Fibroblast of the aortic adventitia (primary cell): ENCODE measurements around the gene OR10H4. TPM values are rescaled to one million over a fixed set of nuclear protein-coding genes. Genes with fewer than 3 reads are reported as not detected.
"Not testable (repeated sequence)": the region's sequence is repeated elsewhere in the genome, so short reads cannot be mapped to it uniquely, and the experiment has no call there.

Experiments
- DNase-seq: peaks from one replicate; pipeline ENCODE4 v3.0.0-alpha.2; 2010; ENCODE audit warnings: low read depth
- H3K4me3 ChIP-seq: 2 replicates; pipeline ENCODE4 v1.5.1; 2011; ENCODE audit warnings: low read depth, mild to moderate bottlenecking, control low read depth, low read length, moderate library complexity
- total RNA-seq: library from RNA; depleted of rRNA; stranded (reverse); fragments of >200 nt; gene quantifications from 2 replicates; pipeline ENCODE4 v1.2.3, GENCODE V29; 2012; ENCODE audit warnings: low replicate concordance
- TF ChIP-seq, protein P1 (sequence below): IDR thresholded peaks from 2 replicates; pipeline ENCODE4 v1.5.1; 2011; ENCODE audit warnings: mild to moderate bottlenecking, low read length, control low read depth, inconsistent platforms; ENCODE audit not compliant: insufficient read depth

OR10H4 gene
- total RNA-seq, 1 donor: not detected

DNA sequence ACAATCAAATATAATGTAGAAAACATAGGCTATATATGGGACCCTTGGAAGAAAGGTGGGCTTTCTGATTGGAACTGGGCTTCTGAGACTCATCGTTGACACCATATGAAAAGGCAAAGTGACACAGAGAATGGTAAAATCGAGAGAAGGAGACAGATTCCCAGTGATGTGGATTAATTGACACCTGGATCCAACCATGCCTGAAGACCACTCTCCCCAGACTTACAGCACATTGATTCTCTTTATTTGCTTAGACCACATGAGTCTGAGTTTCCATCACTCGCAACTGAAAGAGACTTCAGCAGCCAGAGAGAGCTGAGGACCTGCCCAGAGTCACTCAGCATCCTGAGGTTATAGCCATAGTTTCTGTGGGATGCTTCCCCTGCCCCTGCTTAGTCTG, 20.5 kb upstream of the OR10H4 start:
- TF ChIP-seq, protein P1, sequence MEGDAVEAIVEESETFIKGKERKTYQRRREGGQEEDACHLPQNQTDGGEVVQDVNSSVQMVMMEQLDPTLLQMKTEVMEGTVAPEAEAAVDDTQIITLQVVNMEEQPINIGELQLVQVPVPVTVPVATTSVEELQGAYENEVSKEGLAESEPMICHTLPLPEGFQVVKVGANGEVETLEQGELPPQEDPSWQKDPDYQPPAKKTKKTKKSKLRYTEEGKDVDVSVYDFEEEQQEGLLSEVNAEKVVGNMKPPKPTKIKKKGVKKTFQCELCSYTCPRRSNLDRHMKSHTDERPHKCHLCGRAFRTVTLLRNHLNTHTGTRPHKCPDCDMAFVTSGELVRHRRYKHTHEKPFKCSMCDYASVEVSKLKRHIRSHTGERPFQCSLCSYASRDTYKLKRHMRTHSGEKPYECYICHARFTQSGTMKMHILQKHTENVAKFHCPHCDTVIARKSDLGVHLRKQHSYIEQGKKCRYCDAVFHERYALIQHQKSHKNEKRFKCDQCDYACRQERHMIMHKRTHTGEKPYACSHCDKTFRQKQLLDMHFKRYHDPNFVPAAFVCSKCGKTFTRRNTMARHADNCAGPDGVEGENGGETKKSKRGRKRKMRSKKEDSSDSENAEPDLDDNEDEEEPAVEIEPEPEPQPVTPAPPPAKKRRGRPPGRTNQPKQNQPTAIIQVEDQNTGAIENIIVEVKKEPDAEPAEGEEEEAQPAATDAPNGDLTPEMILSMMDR: no peak
- H3K4me3 ChIP-seq: no peak overlapping the region
- DNase-seq: no peak

DNA sequence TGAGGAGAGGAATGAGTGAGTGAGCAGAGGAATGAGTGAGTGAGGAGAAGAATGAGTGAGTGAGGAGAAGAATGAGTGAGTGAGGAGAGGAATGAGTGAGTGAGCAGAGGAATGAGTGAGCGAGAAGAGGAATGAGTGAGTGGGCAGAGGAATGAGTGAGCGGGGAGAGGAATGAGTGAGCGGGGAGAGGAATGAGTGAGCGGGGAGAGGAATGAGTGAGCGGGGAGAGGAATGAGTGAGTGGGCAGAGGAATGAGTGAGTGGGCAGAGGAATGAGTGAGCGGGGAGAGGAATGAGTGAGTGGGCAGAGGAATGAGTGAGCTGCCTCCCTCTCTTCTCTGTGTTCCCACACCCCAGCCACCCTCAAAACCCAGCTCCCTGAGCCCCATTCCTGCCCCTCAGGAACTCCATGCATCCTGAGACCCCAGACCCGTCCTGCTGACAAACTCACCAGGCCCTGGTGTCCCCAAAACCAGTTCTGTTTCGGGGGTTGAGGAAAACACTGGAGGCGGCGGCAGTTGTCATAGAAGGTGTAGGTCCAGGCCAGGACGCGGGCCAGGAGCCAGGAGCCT, 15.0 kb upstream of the OR10H4 start:
- H3K4me3 ChIP-seq, DNase-seq: not testable (repeated sequence)

DNA sequence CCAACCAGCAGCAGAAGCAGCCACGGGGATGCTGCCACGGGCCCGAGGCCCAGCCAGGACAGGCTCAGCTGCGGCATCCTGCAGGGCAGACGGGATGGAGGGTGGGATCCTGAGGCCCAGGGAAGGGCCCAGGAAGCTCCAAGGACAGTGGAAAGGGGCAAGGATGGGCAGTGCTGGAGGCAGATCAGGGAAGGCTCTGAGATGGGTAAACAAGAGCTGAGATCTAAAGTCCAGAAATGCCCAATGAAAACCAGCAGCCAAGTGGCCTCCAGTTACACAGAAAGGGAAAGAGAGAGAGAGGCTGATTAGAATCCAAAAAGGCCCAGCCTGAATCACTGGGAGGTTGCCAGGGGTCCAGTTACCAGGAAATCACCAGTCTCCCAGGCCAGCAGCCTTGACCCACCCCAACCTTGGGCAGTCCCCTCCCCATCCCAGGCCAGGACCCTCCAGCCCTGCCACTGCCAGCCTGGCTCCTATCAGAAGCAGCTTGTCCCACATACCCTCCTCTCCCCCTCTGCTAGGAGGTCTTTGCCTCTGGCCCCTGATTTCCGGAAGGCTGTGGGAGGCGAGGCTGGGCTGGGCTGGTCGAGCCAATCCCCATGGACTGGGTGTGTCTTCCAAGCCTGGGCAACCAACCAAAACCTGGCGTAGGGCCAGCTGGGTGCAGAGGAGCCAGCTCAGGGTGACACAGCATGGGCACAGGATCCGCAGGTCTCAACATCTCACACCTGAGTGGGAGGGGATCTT, 14.3 kb upstream of the OR10H4 start, which contains the start of gene CYP4F11:
TSS of gene CYP4F11 (minus strand) at position 198 of the 747 bp plus-strand sequence. CDS start at position 77, 121 bp downstream.
- TF ChIP-seq, protein P1: no peak
- no peak for DNase-seq
- H3K4me3 ChIP-seq: no peak within 1 kb of the TSS

DNA sequence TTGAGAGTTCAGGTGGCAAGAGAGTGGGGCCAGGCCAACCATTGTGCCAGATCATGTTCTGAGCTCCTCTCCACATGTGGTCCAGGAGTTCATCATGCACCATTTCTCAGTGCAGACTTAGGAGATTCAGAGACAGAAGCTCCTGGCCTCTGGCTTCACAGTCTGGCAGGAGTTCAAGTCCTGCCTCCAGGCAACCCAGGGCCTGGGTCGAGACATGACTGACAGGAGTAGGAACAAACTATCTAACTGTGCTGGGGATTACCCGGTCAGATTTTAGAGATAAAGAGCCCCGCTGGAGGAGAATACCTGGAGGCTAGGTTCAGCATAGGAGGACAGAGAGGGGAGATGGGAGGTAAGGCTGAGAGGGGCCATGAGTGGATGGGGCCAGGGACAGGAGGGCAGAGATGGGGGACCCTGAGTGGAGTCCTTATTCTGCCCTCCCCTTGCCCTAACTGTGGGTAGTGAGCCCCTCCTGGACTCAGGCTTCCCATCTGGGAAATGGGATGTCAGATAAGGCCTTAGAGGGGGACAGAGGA, 13.6 kb upstream of the OR10H4 start:
- TF ChIP-seq, protein P1: no peak
- no peak for DNase-seq
- H3K4me3 ChIP-seq: no peak overlapping the region

DNA sequence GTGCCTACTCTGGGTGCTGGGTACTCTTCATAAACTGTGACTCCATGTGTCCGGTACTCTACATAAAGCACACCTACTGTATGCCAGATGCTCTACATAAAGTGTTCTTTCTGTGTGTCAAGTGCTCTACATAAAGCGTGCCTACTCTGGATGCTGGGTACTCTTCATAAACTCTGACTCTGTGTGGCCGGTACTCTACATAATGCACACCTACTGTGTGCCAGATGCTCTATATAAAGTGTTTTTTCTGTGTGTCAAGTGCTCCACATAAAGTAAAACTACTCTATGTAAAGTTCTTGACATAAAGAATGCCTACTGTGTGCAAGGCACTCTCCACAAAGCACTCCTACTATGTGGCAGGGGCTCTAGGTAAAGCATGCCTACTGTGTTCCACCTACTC, 12.6 kb upstream of the OR10H4 start:
- no peak for DNase-seq
- TF ChIP-seq, protein P1: no peak
- H3K4me3 ChIP-seq: no peak overlapping the region

DNA sequence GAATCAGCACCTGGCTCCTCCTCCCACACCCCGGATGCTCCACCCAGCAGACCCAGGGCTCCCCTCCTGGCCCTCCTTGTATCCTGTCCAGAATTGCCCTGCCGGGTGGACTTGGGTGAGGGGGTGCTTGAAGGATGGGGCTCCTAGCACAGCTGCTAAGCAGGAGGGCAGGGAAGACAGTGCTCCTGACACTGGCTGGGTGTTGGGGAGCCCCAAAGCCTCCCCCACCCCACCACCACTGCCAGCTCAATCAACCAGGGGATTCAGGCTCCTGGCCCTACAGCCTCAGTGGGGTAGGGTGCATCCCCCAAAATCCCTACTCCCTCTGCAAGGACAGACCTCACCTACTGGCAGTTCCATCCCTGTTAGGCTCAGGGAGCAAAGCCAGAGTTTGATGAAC, 11.9 kb upstream of the OR10H4 start:
- DNase-seq: no peak
- no peak overlapping the region for H3K4me3 ChIP-seq
- TF ChIP-seq, protein P1: no peak

DNA sequence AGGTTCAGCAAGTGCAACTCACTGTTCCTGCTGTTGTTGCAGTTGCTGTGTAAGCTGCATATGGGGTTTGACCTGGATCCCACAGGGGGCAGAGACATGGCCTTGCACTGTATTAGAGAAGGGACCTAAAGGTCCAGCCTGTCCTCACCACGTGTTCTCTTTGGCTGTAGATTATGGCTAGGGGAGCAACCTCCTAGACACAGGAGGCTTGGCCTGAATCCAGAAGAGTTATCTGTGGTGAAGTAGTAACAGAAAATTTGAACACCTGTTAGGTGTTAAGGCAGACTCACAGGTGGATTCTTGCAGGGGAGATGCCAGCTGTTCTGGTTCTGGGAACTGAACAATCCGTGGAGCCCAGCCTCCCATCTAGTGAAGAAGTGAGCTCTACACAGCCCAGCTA, 11.0 kb upstream of the OR10H4 start:
- DNase-seq: no peak
- no peak overlapping the region for H3K4me3 ChIP-seq
- TF ChIP-seq, protein P1: no peak
